WTC11 (cell line): Measurements from ENCODE around the gene ADGRD2. TPM values are rescaled to one million over a fixed set of nuclear protein-coding genes. Genes with fewer than 3 reads are reported as not detected.

Experiments used
- ATAC-seq: fragments of 200-7000 bp; cut with Tn5 transposase; 2 replicates; pipeline ENCODE4 v1.10.0; 2021; ENCODE audit warnings: mild to moderate bottlenecking, moderate library complexity
- CTCF ChIA-PET: fragments of 300-600 bp; sonication (Branson Sonifier 250); formaldehyde crosslinking; loops from one replicate; lab custom pipeline; 2021; ENCODE audit warnings: antibody characterized with exemption; lab: Charles Lee
- POLR2A ChIA-PET: fragments of 350-600 bp; sonication (Branson Sonifier 250); formaldehyde crosslinking; loops from one replicate; lab custom pipeline; 2021; ENCODE audit warnings: antibody characterized with exemption; lab: Charles Lee
- DNase-seq: peaks from one replicate; pipeline ENCODE4 v3.0.0; 2021; ENCODE audit warnings: low spot score
- H3K27ac Mint-ChIP-seq: 2 replicates; pipeline ENCODE4 v1.8.0; 2021; ENCODE audit warnings: mixed read lengths
- H3K27me3 Mint-ChIP-seq: 2 replicates; pipeline ENCODE4 v1.8.0; 2021; ENCODE audit warnings: low read depth, mild to moderate bottlenecking, moderate library complexity, mixed read lengths
- H3K36me3 Mint-ChIP-seq: 2 replicates; pipeline ENCODE4 v1.8.0; 2021; ENCODE audit warnings: mixed read lengths
- H3K4me1 Mint-ChIP-seq: 2 replicates; pipeline ENCODE4 v1.8.0; 2022; ENCODE audit warnings: mixed read lengths
- H3K4me3 Mint-ChIP-seq: 2 replicates; pipeline ENCODE4 v1.8.0; 2021; ENCODE audit warnings: mild to moderate bottlenecking, moderate library complexity, mixed read lengths
- H3K9me3 Mint-ChIP-seq: 2 replicates; pipeline ENCODE4 v1.8.0; 2021; ENCODE audit warnings: mixed read lengths
- AFF4 ChIP-seq: sonication (generic); formaldehyde crosslinking; IDR thresholded peaks from 2 replicates; pipeline ENCODE4 v1.8.1; 2023; ENCODE audit warnings: mild to moderate bottlenecking, missing genetic modification reagents, borderline replicate concordance
- ATF3 ChIP-seq: sonication (generic); formaldehyde crosslinking; conservative IDR thresholded peaks from 2 replicates; pipeline ENCODE4 v1.8.1; 2022; ENCODE audit warnings: mild to moderate bottlenecking, missing genetic modification reagents
- ATF6 ChIP-seq: sonication (generic); formaldehyde crosslinking; IDR thresholded peaks from 2 replicates; pipeline ENCODE4 v1.8.1; 2023; ENCODE audit warnings: mild to moderate bottlenecking, missing genetic modification reagents
- E2F5 ChIP-seq: sonication (generic); formaldehyde crosslinking; IDR thresholded peaks from 2 replicates; pipeline ENCODE4 v1.8.1; 2022; ENCODE audit warnings: mild to moderate bottlenecking, moderate library complexity, missing genetic modification reagents
- FOXP1 ChIP-seq: sonication (generic); formaldehyde crosslinking; IDR thresholded peaks from 2 replicates; pipeline ENCODE4 v1.8.0; 2022; ENCODE audit warnings: missing genetic modification reagents, mild to moderate bottlenecking, moderate library complexity, borderline replicate concordance
- FOXP4 ChIP-seq: sonication (generic); formaldehyde crosslinking; IDR thresholded peaks from 2 replicates; pipeline ENCODE4 v1.8.0; 2022; ENCODE audit warnings: mild to moderate bottlenecking, missing genetic modification reagents
- GABPB1 ChIP-seq: sonication (generic); formaldehyde crosslinking; IDR thresholded peaks from 2 replicates; pipeline ENCODE4 v1.8.1; 2023; ENCODE audit warnings: mild to moderate bottlenecking, missing genetic modification reagents
- GTF2I ChIP-seq: fragments of 250-450 bp; sonication (Bioruptor Pico); conservative IDR thresholded peaks from 2 replicates; pipeline ENCODE4 v1.4.0; 2021; ENCODE audit warnings: mild to moderate bottlenecking
- HMGA2 ChIP-seq: fragments of 250-450 bp; sonication (Bioruptor Pico); IDR thresholded peaks from 2 replicates; pipeline ENCODE4 v1.4.0; 2021; ENCODE audit warnings: mild to moderate bottlenecking, moderate library complexity
- NFYB ChIP-seq: sonication (generic); formaldehyde crosslinking; conservative IDR thresholded peaks from 2 replicates; pipeline ENCODE4 v1.8.0; 2022; ENCODE audit warnings: low read depth, missing genetic modification reagents
- NR3C1 ChIP-seq: sonication (generic); formaldehyde crosslinking; conservative IDR thresholded peaks from 2 replicates; pipeline ENCODE4 v1.8.1; 2023; ENCODE audit warnings: low read depth, mild to moderate bottlenecking, missing genetic modification reagents
- PRRX2 ChIP-seq: fragments of 250-450 bp; sonication (Bioruptor Pico); IDR thresholded peaks from 2 replicates; pipeline ENCODE4 v1.8.0; 2021; ENCODE audit warnings: mild to moderate bottlenecking
- ZMAT4 ChIP-seq: fragments of 250-450 bp; sonication (Bioruptor Pico); IDR thresholded peaks from 2 replicates; pipeline ENCODE4 v1.9.0; 2021; ENCODE audit warnings: mild to moderate bottlenecking
- ZNF281 ChIP-seq: sonication (generic); formaldehyde crosslinking; IDR thresholded peaks from 2 replicates; pipeline ENCODE4 v1.8.0; 2023; ENCODE audit warnings: mild to moderate bottlenecking, missing genetic modification reagents
- ZNF423 ChIP-seq: fragments of 250-450 bp; sonication (Bioruptor Pico); IDR thresholded peaks from 2 replicates; pipeline ENCODE4 v2.1.2; 2022; ENCODE audit warnings: mild to moderate bottlenecking, moderate library complexity
- total RNA-seq: library from RNA; stranded (reverse); gene quantifications from 3 replicates; pipeline ENCODE4 v1.2.3, GENCODE V29; 2021

Gene ADGRD2
- total RNA-seq, 1 experiment from 2014 or later, result 0.61 TPM

- no peaks in the 10 kb centered on the region for H3K27me3 Mint-ChIP-seq
- H3K4me1 Mint-ChIP-seq, result peaks cover 10% of the 10 kb centered on the region
- H3K27ac Mint-ChIP-seq, result peak overlapping the region; percentile 98
- peak overlapping the region; percentile 99 for H3K4me3 Mint-ChIP-seq
- CTCF ChIA-PET, result interaction anchor here (0.6 to 0.9 kb wide), 3 partner anchors 74 to 961 kb away, joined by 3 read pairs; no protein-coding TSS in a partner anchor
- DNase-seq (no peak), ATAC-seq (no peak)
- no peak for TF ChIP-seq PRRX2 (CRISPR knock-in tag)
- TF ChIP-seq ZMAT4, result no peak
- TF ChIP-seq ZNF423 (CRISPR knock-in tag), result no peak
- TF ChIP-seq FOXP1 (CRISPR knock-in tag), result no peak
- TF ChIP-seq NR3C1 (CRISPR knock-in tag), result no peak
- TF ChIP-seq ZNF281 (CRISPR knock-in tag), result no peak
- TF ChIP-seq E2F5 (CRISPR knock-in tag), result no peak
- TF ChIP-seq NFYB (CRISPR knock-in tag), result no peak
- no peak for TF ChIP-seq ATF3 (CRISPR knock-in tag)
- TF ChIP-seq GABPB1 (CRISPR knock-in tag), result no peak
- TF ChIP-seq AFF4, result no peak
- TF ChIP-seq FOXP4 (CRISPR knock-in tag), result no peak
- TF ChIP-seq HMGA2 (CRISPR knock-in tag), result no peak
- TF ChIP-seq ATF6 (CRISPR knock-in tag), result no peak
- TF ChIP-seq GTF2I (CRISPR knock-in tag), result no peak
- POLR2A ChIA-PET, result no interaction called here
- H3K9me3 Mint-ChIP-seq, result peaks cover 4% of the 10 kb centered on the region
- H3K36me3 Mint-ChIP-seq, result peaks cover 39% of the 10 kb centered on the region
These were observed 35.6 kb upstream of the ADGRD2 start for GRCh38 chr9:124414612-124415011.
